H1 (cell line): ENCODE data around the gene RBBP8. TPM values are rescaled to one million over a fixed set of nuclear protein-coding genes. Genes with fewer than 3 reads are reported as not detected.

ENCODE experiments used
- CBX5 ChIP-seq: fragments of 300-800, 300-1000 bp; sonication (generic); IDR thresholded peaks from 2 replicates; pipeline ENCODE4 v1.7.1; 2016; ENCODE audit warnings: antibody characterized with exemption, low read length, low read depth
- CHD7 ChIP-seq: fragments of 300-600 bp; sonication (generic); IDR thresholded peaks from 2 replicates; pipeline ENCODE4 v1.7.1; 2012; ENCODE audit warnings: low read length, moderate library complexity, mild to moderate bottlenecking, inconsistent platforms; ENCODE audit not compliant: insufficient replicate concordance
- CREB1 ChIP-seq: IDR thresholded peaks from 2 replicates; pipeline ENCODE4 v1.6.1; 2012; ENCODE audit warnings: inconsistent platforms
- E2F6 ChIP-seq: IDR thresholded peaks from 2 replicates; pipeline ENCODE4 v1.6.1; 2012; ENCODE audit warnings: inconsistent platforms
- POLR2AphosphoS5 ChIP-seq: IDR thresholded peaks from 2 replicates; pipeline ENCODE4 v1.6.1; 2011; ENCODE audit warnings: low read depth, low read length
- RFX5 ChIP-seq: IDR thresholded peaks from 2 replicates; pipeline ENCODE4 v1.6.1; 2011; ENCODE audit warnings: low read depth, low read length, improper control_type of control experiment, borderline replicate concordance
- RNF2 ChIP-seq: fragments of 200-900, 300-1000 bp; sonication (generic); IDR thresholded peaks from 2 replicates; pipeline ENCODE4 v1.7.1; 2016; ENCODE audit warnings: borderline replicate concordance, low read depth, mild to moderate bottlenecking, antibody characterized with exemption, low read length; ENCODE audit not compliant: poor library complexity, severe bottlenecking; ENCODE audit errors: missing control alignments
- SIX5 ChIP-seq: IDR thresholded peaks from 2 replicates; pipeline ENCODE4 v1.6.1; 2011; ENCODE audit warnings: mild to moderate bottlenecking, low read depth, low read length
- SRF ChIP-seq: IDR thresholded peaks from 2 replicates; pipeline ENCODE4 v1.6.1; 2011; ENCODE audit warnings: mild to moderate bottlenecking, low read depth, low read length, moderate library complexity
- polyA plus RNA-seq, 7 experiments: library from polyadenylated mRNA; depleted of rRNA in 3 of 7; stranded (reverse) in 5 of 7; unstranded in 2 of 7; fragments of >200 nt in 5 of 7; fragments of 200-250 nt in 2 of 7; gene quantifications; 1 replicate in 5 of 7; 2 replicates in 1 of 7; 4 replicates in 1 of 7; pipeline versions ENCODE4 v1.2.1 to v1.2.3, GENCODE V29; 2011 to 2013; ENCODE audit warnings: missing spikeins in 2 of 7, mixed read lengths in 2 of 7
- total RNA-seq: library from RNA; stranded (reverse); fragmentation: NEBNext Ultra II Directional; extraction: Animal tissue kit (Norgen Biotek cat#: 25700); gene quantifications from 2 replicates; pipeline ENCODE4 v1.2.1, GENCODE V29; 2021
- TF ChIP-seq, protein P1 (sequence below): IDR thresholded peaks from 2 replicates; pipeline ENCODE4 v1.6.1; 2011; ENCODE audit warnings: low read length, improper control_type of control experiment

The RBBP8 gene
- total and polyA plus RNA-seq, 2 of the 8 experiments (the other 6 are each of a cell fraction or from before 2014, with no cell fraction given) = 16.1 to 65.8 TPM

GRCh38 chr18:23042133-23042532 lies 109.0 kb downstream of the RBBP8 start (continued):
- no peak for TF ChIP-seq CHD7
- no peak for TF ChIP-seq E2F6
- TF ChIP-seq SIX5 = no peak
- TF ChIP-seq RNF2 = no peak
- no peak for TF ChIP-seq SRF
- TF ChIP-seq POLR2AphosphoS5 = no peak
- no peak for TF ChIP-seq CREB1
- TF ChIP-seq CBX5 = no peak
- TF ChIP-seq, protein P1, sequence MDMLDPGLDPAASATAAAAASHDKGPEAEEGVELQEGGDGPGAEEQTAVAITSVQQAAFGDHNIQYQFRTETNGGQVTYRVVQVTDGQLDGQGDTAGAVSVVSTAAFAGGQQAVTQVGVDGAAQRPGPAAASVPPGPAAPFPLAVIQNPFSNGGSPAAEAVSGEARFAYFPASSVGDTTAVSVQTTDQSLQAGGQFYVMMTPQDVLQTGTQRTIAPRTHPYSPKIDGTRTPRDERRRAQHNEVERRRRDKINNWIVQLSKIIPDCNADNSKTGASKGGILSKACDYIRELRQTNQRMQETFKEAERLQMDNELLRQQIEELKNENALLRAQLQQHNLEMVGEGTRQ = no peak
- no peak for TF ChIP-seq RFX5
